Vagina (tissue), 2 donors: ENCODE measurements around the gene MYL12A. TPM values are rescaled to one million over a fixed set of nuclear protein-coding genes. Genes with fewer than 3 reads are reported as not detected.

Experiments used
- DNase-seq, 2 donors: peaks; one replicate each; pipeline ENCODE4 v3.0.0-alpha.2; 2017; ENCODE audit errors: extremely low spot score in 2 of 2
- H3K27ac ChIP-seq: fragments of 200-600 bp; sonication (generic); one replicate; pipeline ENCODE4 v1.5.1; 2019
- H3K27me3 ChIP-seq: fragments of 200-600 bp; sonication (generic); one replicate; pipeline ENCODE4 v1.5.1; 2019
- H3K36me3 ChIP-seq, 2 donors: fragments of 200-600 bp; sonication (generic); one replicate each; pipeline ENCODE4 v1.5.1; 2017 to 2019
- H3K4me1 ChIP-seq: fragments of 200-600 bp; sonication (generic); one replicate; pipeline ENCODE4 v1.5.1; 2019
- H3K4me3 ChIP-seq, 2 donors: fragments of 200-600 bp; sonication (generic); 1 replicate in 1 of 2; 2 replicates in 1 of 2; pipeline ENCODE4 v1.5.1; 2016 to 2019
- H3K9me3 ChIP-seq: fragments of 200-600 bp; sonication (generic); one replicate; pipeline ENCODE4 v1.5.1; 2019
- POLR2A ChIP-seq, 2 donors: fragments of 450-650 bp; IDR thresholded peaks; one replicate each; pipeline ENCODE4 v1.6.1; 2017; ENCODE audit warnings: antibody characterized with exemption in 2 of 2, mild to moderate bottlenecking in 2 of 2, moderate library complexity in 2 of 2
- POLR2AphosphoS5 ChIP-seq, 2 donors: sonication (generic); formaldehyde crosslinking; IDR thresholded peaks; one replicate each; pipeline ENCODE4 v1.9.0; 2017; ENCODE audit warnings: antibody characterized with exemption in 2 of 2, mild to moderate bottlenecking in 2 of 2, low read depth in 1 of 2; ENCODE audit not compliant: insufficient read depth in 1 of 2
- intact Hi-C: fragments of 100-400 bp; cut with DNase I; formaldehyde crosslinking; loops from one replicate; pipeline ENCODE4 v1.15.1; 2023
- total RNA-seq: library from RNA; depleted of rRNA; stranded (reverse); fragments of >200 nt; gene quantifications from one replicate; pipeline ENCODE4 v1.2.3, GENCODE V29; 2016
- TF ChIP-seq, protein P1 (sequence below), 3 experiments: fragments of 450-650 bp in 2 of 3; fragments of 200-600 bp in 1 of 3; sonication (generic) in 1 of 3; IDR thresholded peaks; one replicate each; pipeline ENCODE4 v1.5.1; 2017 to 2019; ENCODE audit warnings: antibody characterized with exemption in 3 of 3, mild to moderate bottlenecking in 2 of 3, moderate library complexity in 2 of 3

Gene MYL12A
- total RNA-seq, 1 donor from 2014 or later = 193 TPM

GRCh38 chr18:3209859-3210569 lies 37.6 kb upstream of the MYL12A start:
- Histone ChIP-seq H3K27me3 (no peaks in the 10 kb centered on the region), H3K36me3 (no peaks in the 10 kb centered on the region), H3K4me3 (no peak overlapping the region), H3K9me3 (no peaks in the 10 kb centered on the region), H3K27ac (no peak overlapping the region), H3K4me1 (peaks cover 10% of the 10 kb centered on the region)
- TF ChIP-seq POLR2AphosphoS5 (IDR thresholded peaks at IDR 0.05; ENCODE audit: insufficient read depth in 1 of 2, low read depth in 1 of 2) (no peak), POLR2A (IDR thresholded peaks at IDR 0.05) (no peak)
- TF ChIP-seq, protein P1, sequence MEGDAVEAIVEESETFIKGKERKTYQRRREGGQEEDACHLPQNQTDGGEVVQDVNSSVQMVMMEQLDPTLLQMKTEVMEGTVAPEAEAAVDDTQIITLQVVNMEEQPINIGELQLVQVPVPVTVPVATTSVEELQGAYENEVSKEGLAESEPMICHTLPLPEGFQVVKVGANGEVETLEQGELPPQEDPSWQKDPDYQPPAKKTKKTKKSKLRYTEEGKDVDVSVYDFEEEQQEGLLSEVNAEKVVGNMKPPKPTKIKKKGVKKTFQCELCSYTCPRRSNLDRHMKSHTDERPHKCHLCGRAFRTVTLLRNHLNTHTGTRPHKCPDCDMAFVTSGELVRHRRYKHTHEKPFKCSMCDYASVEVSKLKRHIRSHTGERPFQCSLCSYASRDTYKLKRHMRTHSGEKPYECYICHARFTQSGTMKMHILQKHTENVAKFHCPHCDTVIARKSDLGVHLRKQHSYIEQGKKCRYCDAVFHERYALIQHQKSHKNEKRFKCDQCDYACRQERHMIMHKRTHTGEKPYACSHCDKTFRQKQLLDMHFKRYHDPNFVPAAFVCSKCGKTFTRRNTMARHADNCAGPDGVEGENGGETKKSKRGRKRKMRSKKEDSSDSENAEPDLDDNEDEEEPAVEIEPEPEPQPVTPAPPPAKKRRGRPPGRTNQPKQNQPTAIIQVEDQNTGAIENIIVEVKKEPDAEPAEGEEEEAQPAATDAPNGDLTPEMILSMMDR (IDR thresholded peaks at IDR 0.05) = no peak
- intact Hi-C loops = no loop called here
- DNase-seq = no peak

- H3K27me3 ChIP-seq = no peaks in the 10 kb centered on the region
- peaks cover 10% of the 10 kb centered on the region for H3K4me1 ChIP-seq
- H3K9me3 ChIP-seq = no peaks in the 10 kb centered on the region
- no peak for TF ChIP-seq POLR2A (IDR thresholded peaks at IDR 0.05)
- TF ChIP-seq POLR2AphosphoS5 (IDR thresholded peaks at IDR 0.05; ENCODE audit: insufficient read depth in 1 of 2, low read depth in 1 of 2) = no peak
- TF ChIP-seq, protein P1 (IDR thresholded peaks at IDR 0.05) = no peak
- intact Hi-C loops = no loop called here
- no peak overlapping the region for H3K4me3 ChIP-seq
- H3K36me3 ChIP-seq = no peaks in the 10 kb centered on the region
- no peak overlapping the region for H3K27ac ChIP-seq
- no peak for DNase-seq
Measured at GRCh38 chr18:3211236-3211992, 36.2 kb upstream of the MYL12A start.

GRCh38 chr18:3212657-3213056 lies 34.9 kb upstream of the MYL12A start:
- Histone ChIP-seq H3K4me3 (no peak overlapping the region), H3K4me1 (peaks cover 10% of the 10 kb centered on the region), H3K27me3 (no peaks in the 10 kb centered on the region), H3K9me3 (no peaks in the 10 kb centered on the region), H3K36me3 (no peaks in the 10 kb centered on the region), H3K27ac (no peak overlapping the region)
- TF ChIP-seq POLR2A (IDR thresholded peaks at IDR 0.05) (no peak), POLR2AphosphoS5 (IDR thresholded peaks at IDR 0.05; ENCODE audit: insufficient read depth in 1 of 2, low read depth in 1 of 2) (no peak)
- TF ChIP-seq, protein P1 (IDR thresholded peaks at IDR 0.05) = no peak
- intact Hi-C loops = no loop called here
- no peak for DNase-seq

- no peaks in the 10 kb centered on the region for H3K27me3 ChIP-seq
- intact Hi-C loops = no loop called here
- peaks cover 10% of the 10 kb centered on the region for H3K4me1 ChIP-seq
- no peak for DNase-seq
- no peak for TF ChIP-seq POLR2A (IDR thresholded peaks at IDR 0.05)
- TF ChIP-seq, protein P1 (IDR thresholded peaks at IDR 0.05) = no peak
- TF ChIP-seq POLR2AphosphoS5 (IDR thresholded peaks at IDR 0.05; ENCODE audit: insufficient read depth in 1 of 2, low read depth in 1 of 2) = no peak
- no peaks in the 10 kb centered on the region for H3K36me3 ChIP-seq
- H3K9me3 ChIP-seq = no peaks in the 10 kb centered on the region
- H3K27ac ChIP-seq = no peak overlapping the region
- H3K4me3 ChIP-seq = no peak overlapping the region
Measured at GRCh38 chr18:3213300-3214059, 34.1 kb upstream of the MYL12A start.
